ENCODE results near the gene CLEC2L.

GRCh38 chr7:139572071-139572470 is 48.6 kb downstream of the CLEC2L start:
- TF ChIP-seq, protein P1, sequence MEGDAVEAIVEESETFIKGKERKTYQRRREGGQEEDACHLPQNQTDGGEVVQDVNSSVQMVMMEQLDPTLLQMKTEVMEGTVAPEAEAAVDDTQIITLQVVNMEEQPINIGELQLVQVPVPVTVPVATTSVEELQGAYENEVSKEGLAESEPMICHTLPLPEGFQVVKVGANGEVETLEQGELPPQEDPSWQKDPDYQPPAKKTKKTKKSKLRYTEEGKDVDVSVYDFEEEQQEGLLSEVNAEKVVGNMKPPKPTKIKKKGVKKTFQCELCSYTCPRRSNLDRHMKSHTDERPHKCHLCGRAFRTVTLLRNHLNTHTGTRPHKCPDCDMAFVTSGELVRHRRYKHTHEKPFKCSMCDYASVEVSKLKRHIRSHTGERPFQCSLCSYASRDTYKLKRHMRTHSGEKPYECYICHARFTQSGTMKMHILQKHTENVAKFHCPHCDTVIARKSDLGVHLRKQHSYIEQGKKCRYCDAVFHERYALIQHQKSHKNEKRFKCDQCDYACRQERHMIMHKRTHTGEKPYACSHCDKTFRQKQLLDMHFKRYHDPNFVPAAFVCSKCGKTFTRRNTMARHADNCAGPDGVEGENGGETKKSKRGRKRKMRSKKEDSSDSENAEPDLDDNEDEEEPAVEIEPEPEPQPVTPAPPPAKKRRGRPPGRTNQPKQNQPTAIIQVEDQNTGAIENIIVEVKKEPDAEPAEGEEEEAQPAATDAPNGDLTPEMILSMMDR (IDR thresholded peaks at IDR 0.05): no peak
- TF ChIP-seq POLR2A (IDR thresholded peaks at IDR 0.05) (no peak), POLR2AphosphoS5 (IDR thresholded peaks at IDR 0.05) (no peak)

Measured in prostate gland (tissue), 2 donors.